GM15510 (cell line): ENCODE results near the gene SLC7A7.

Experiments
- POLR2A ChIP-seq: IDR thresholded peaks from 3 replicates; pipeline ENCODE4 v1.6.1; 2011; ENCODE audit warnings: borderline replicate concordance; ENCODE audit not compliant: insufficient read length; ENCODE audit errors: extremely low read depth

SLC7A7 gene

DNA sequence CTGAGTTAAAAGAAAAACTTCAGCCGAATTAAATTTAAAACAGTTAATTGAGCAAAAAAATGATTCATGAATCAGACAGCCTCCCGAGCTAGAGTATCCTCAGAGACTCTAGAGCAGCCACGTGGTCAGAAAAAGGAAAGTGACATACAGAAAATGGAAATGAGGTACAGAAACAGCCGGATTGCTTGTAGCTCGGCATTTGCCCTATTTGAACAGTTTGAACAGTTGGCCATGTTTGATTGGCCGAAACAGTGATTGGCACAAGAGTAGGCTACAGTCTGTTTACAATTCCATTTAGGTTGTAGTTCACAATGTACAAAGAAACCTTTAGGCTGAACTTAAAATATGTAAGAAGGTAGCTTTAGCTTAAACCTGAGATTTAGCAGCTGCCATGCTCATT is 61.6 kb downstream of the SLC7A7 start:
- no peak for TF ChIP-seq POLR2A

DNA sequence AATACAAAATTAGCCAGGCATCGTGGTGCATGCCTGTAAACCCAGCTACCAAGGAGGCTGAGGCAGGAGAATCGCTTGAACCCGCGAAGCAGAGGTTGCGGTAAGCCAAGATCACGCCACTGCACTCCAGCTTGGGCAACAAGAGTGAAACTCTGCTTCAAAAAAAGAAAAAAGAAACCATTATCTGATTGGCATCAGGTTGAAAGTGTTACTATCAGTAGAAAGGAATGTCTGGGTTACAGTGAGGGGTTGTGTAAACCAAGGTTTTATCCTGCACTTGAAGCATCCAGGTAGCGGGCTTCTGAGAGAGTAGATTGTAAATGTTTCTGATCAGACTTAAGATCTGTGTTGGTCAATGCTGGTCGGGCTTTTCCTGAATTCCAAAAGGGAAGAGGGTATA is 62.8 kb downstream of the SLC7A7 start:
- TF ChIP-seq POLR2A: no peak

DNA sequence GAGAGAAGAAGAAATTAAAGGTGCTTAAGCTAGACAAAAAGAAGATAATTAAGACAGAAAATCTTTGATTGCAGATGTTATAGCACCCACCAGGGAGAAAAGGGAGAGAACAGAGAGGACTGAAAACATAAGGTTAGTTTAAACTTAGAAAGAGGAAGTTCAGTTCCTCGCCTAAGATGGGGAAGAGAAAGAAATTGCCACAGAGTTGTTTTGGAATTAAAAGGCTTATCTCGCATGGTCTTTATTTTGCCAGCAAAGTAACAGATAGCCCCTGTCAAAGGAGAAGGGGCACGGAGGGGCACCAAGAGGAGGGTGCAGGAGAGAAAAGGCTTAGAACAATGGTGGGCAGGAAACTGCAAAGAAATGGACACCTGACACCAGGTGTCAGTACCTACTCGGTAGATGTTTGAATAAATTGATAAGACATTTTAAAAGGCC is 66.6 kb downstream of the SLC7A7 start:
- no peak for TF ChIP-seq POLR2A

DNA sequence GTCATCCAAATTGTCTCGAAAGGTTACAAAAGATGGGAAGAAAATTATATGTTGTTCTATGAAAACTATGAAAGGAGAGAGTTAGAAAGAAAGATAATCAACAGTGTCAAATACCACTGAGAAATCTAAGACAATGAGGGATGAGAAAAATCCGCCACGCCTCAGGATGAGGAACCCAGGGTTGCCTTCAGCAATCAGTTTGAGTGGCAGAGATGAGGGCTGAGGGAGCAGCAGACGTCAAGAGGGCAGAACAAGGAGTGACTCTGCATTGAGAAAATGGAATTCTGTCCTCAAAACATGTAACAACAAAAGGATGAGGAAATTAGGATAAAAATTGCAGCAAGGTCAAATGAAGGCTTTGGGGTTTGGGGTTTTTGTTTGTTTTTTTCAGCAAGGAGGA is 67.0 kb downstream of the SLC7A7 start:
- no peak for TF ChIP-seq POLR2A

DNA sequence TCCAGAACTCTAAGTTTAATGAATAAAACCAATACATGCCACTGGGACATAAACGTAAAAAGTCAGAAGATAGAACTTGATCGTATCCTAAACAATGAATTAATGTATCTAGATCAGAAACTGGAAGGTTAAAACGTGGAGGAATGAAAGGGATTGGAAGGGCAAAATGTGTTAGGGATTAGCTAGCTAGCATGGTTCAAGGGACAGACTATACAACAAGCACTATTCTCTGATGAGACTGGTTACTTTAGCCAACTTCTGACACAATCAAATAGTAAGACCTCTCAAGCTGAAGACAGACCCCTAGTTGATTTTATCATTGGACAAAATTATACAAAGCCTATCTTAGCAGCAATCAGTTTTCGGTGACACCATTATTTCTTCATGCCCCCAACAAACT is 67.5 kb downstream of the SLC7A7 start:
- TF ChIP-seq POLR2A: no peak

DNA sequence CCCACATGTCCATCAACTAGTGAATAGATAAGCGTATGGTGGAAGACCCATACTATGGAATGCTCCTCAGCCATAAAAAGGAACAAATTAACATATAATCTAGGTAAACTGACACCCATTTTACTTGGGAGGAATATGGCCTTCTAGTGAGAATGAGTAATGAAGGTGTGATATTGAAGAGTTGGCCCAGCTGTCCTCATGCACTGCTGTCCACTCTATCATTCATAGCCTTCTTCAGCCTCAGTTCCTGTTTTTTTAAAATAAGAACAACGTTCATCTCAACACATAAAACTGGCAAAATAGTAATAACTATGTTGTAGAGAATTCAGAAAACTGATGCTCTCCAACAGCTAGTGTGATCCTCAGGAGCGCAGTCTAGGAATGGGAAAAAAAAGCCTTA is 75.2 kb downstream of the SLC7A7 start:
- TF ChIP-seq POLR2A: no peak

DNA sequence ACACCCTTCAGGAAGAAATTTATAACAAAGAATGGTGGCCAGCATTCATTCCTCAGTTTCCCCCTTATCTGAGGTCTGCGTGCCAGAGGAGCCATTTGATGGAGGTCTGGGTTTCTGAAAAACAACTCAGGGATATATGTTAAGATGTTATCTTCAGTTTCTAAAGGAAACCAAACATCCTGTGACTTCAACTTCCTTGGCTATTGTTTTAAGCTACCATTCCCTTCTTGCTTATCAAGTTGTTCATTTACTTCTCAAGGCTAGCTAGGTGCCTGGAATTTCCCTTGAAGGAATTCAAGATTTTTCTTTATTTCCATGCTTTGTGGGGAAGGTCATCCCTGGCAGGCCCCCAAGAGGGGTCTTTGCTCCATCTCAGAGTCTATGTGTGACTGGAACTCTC is 75.8 kb downstream of the SLC7A7 start:
- no peak for TF ChIP-seq POLR2A

DNA sequence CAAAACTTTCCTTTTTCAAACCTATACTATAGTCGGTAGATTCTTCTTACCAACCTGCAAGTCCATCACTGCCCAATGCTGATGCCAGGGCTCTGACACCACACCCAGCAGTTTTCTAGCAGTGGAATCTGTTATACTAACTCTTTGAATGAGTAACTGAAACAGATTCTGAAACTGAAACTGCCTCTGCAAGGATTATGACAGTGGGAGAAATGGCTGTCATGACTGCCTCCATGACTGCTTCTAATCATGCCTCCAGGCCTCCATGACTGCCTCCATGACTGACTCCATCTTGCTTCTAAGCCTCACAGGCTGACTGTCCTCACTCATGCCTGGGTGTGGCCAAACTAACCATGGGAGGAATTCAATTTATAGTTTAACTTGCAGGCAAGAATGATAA is 78.2 kb downstream of the SLC7A7 start:
- no peak for TF ChIP-seq POLR2A

DNA sequence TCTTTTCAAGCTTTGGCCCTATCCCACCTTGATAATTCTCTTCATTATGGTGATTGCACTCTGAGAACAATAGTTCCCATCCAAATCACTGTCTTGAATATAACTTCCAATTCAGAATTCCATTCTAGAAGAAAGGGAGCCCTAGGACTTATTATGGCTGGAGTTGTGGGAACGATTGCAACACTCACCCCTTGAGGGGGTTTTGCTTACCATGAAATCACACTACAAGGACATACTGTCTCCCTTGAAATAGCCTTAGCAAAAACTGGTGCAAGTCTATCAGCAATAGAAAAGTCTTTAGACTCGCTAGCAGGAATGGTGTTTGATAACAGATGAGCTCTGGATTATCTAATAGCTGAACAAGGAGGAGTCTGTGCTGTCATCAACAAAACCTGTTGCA is 80.1 kb downstream of the SLC7A7 start:
- TF ChIP-seq POLR2A: no peak

DNA sequence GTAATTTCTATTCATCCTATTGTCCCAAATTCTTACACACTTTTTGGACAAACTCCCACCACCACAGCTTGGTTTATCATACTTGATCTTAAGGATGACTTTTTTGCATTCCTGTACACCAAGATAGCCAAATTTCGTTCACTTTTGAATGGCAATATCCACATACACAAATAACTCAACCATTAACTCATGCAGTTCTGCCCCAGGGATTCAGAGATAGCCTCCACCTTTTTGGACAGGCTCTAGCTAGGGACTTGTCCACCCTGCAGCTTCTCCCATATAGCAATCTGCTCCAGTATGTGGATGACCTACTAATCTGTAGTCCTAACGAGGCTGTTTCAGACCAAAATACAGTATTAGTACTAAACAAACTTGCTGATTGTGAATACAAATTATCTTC is 81.4 kb downstream of the SLC7A7 start:
- no peak for TF ChIP-seq POLR2A

DNA sequence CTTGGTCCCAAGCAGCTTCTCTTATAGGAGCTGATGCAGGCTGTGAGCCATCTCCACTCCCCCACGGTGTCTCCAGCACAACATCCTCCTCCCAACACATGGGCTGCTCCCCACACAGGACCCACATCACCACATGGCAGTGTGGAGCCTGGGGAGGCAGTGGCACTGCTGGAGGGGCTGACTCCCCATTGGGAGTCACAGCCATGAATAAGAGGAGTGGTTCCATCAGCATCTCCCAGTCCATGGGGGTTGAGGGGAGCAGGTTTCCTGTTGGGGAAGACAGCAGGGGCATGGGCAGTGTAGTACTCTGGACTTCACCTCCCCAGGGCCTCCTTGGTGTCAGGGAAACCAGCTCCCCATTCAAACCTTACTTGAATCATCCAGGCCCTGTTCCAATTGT is 89.2 kb downstream of the SLC7A7 start:
- TF ChIP-seq POLR2A: no peak

DNA sequence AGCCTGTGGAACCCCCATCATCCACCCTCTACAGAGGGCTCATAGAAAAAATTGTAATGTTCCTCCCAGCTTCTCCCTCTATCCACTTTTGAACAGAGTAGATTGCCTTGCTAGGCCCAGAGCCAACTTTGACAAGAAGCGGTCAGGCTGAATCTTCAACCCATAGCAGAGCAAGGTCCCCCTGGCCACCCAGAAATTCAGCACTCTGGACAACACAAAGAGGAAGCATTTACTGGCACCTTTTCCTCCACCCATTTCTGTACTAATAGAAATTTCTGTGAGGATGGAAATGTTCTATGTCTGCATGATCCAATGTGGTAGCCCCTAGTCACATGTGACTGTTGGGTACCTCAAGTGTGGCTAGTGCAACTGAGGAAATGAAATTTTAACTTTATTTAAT is 91.4 kb downstream of the SLC7A7 start:
- TF ChIP-seq POLR2A: no peak
